Activated T-cell treated with anti-CD3 and anti-CD28 coated beads for 24 hours (primary cell): Measurements from ENCODE around the gene MSS51.

Source experiments
- DNase-seq: peaks from one replicate; pipeline ENCODE4 v3.0.0-alpha.2; 2020; ENCODE audit warnings: low read depth

MSS51 gene

DNA sequence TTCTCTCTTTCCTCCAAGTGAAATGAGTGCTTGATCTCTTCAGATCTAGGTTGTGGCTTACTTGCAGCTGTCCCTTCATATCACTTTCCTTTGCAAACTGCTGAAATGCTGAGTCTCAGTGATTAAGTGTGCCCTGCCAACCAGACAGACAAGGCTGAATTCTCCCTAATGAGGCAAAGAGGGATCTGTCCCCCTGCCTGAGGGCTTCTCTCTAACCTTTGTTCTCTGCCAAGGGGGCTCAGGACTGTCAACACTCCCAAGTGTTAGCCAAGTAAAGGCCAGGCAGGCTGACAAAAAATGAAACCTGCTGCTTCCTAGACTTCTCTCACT, at the start of gene MSS51:
Gene MSS51, minus strand, starts transcription at position 24 of the 330 bp plus-strand sequence. CDS start 5,277 bp downstream, outside the sequence.
- no peak for DNase-seq

DNA sequence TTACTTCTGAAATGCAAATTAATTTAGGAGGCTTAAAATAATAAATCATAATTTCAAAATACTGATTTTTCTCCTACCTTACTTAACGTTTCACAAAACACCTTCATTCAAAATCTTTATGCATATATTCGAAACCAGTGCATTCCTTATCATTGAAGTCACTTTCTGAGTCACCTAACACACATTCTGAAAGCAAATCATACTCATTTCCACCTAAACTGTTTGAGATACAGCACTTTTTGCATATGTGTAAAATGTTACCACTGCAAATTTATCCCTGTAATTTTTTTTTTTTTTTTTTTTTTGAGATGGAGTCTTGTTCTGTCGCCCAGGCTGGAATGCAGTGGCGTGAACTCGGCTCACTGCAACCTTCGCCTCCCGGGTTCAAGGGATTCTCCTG, 46.8 kb upstream of the MSS51 start:
- no peak for DNase-seq

DNA sequence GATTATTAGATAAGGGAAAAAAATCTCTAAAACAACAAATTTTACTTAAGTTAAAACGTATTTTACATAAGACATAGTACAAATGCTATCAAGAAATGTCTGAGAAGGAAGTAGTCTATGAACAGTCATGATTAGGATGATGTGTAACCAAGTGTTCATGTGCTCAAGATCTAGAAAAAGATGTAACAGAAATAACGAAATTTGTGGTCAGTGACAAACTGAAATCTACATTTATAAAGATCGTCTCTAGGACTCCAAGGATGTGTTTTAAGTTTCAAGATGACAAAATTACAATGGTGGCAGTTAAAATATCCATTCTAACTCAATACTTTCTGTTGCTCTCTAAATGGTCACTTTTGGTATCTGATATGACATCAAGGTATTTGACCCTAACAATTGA, 45.3 kb upstream of the MSS51 start:
- no peak for DNase-seq

GRCh38 chr10:73471226-73471625, 37.9 kb upstream of the MSS51 start:
- DNase-seq, result no peak

- no peak for DNase-seq
These were observed 36.2 kb upstream of the MSS51 start for GRCh38 chr10:73469579-73469978.

GRCh38 chr10:73467206-73467605, 33.8 kb upstream of the MSS51 start:
- DNase-seq, result no peak

GRCh38 chr10:73465978-73466726, 32.8 kb upstream of the MSS51 start:
- DNase-seq, result no peak

- DNase-seq, result no peak
These were observed 27.5 kb upstream of the MSS51 start for GRCh38 chr10:73460897-73461296.

GRCh38 chr10:73459683-73460314, 26.4 kb upstream of the MSS51 start:
- DNase-seq, result no peak

DNA sequence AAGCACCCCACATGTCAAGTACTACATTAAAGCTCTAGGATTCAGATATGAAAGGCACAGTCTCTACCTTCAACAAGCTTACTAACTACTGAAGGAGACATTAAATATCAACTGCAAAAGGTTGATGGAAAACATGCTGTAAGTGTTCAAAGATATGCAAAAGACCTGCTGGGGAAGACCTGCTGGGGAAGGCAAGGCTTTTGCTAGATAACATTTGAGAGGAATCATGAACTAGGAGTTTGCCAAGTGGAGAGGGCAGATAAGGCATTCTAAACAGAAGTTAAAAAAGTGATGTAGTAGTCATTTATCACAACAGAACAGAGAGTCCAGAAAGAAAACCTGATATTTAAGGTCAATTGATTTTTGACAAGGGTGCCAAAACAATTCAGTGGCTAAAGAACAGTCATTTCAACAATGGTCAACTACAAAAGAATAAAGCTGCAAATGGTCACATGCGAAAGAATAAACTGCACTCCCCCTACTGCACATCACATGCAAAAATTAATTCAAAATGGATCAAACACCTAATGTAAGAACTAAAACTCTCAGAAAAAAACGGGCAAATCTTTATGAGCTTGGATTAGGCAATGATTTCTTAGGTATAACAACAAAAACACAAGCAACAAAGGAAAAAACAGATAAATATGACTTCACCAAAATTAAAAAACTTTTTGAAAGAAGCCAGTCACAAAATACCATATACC, 23.0 kb upstream of the MSS51 start:
- no peak for DNase-seq

- DNase-seq, result no peak
These were observed 15.8 kb upstream of the MSS51 start for GRCh38 chr10:73449113-73449512.

- no peak for DNase-seq
These were observed 15.0 kb upstream of the MSS51 start for GRCh38 chr10:73448384-73448783.

GRCh38 chr10:73446926-73447325, 13.6 kb upstream of the MSS51 start:
- no peak for DNase-seq

DNA sequence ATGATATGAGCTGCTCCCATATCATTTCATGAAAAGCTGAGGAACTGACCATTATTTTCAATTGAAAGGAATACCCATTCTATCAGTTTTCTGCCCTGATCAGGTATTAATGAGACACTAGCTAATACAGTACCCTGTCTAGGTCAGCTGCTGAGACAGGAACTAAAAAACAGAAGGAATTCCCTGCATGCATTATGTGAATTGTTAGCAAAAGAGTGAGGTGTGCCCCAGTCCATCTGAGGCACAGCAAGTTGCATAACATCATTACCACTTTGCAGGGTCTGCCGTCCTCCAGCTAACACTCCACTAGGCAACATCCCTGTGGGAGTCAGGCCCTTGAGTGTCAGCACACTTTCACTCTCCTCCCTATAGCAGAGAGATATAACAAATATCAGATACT, 11.1 kb upstream of the MSS51 start:
- DNase-seq, result no peak

GRCh38 chr10:73439605-73440312, 6.4 kb upstream of the MSS51 start:
- DNase-seq, result no peak

- no peak for DNase-seq
These were observed 5.7 kb upstream of the MSS51 start for GRCh38 chr10:73439055-73439454.

GRCh38 chr10:73432646-73433537, 469 bp downstream of the MSS51 start:
- DNase-seq, result no peak

DNA sequence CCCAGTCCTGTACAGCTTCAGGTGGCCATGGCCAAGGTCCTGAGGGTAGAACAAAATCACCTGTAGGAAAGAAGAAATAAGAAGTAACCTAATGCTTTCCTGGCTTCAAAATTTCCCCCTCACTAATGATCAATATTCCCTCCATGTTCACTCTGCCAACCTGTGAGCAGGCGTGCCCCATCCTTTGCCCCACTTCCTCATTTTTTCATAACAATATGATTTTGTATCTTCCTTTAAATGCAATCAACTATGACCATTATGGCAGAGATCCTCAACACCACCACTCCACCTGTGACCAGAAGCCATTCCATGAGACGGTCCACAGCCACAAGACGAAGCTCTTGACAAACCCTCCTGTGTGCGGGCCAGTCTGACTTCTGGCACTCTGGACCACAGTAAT, 7.0 kb downstream of the MSS51 start:
- no peak for DNase-seq

- DNase-seq, result no peak
These were observed 8.9 kb downstream of the MSS51 start for GRCh38 chr10:73424478-73424877.

- DNase-seq, result no peak
These were observed 10.1 kb downstream of the MSS51 start for GRCh38 chr10:73423309-73423708.

DNA sequence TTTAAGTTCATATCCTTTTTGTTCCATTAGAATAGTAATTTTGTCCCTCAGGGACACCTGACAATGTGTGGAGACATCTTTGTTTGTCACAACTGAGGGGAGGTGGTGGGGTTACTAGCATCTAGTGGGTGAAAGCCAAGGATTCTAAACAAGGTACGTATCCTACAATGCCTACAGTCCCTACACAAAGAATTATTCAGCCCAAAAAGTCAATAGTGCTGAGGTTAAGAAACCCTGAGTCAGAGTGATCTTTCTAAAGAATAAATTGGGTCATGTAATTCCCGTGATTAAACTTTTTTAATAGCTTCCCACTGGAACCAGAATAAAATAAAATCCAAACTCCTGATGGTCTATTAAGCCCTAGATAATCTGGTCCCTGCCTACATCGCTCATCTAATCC, 16.8 kb downstream of the MSS51 start:
- DNase-seq, result no peak
